Activated B cell treated with CpG ODN at 0.5 μM for 24 hours (primary cell): ENCODE data around the gene TSPAN9. TPM values are rescaled to one million over a fixed set of nuclear protein-coding genes. Genes with fewer than 3 reads are reported as not detected.

ENCODE experiments used
- ATAC-seq: fragments of 200-7000 bp; cut with Tn5 transposase; one replicate; pipeline ENCODE4 v1.10.0; 2021; ENCODE audit warnings: low read depth, mild to moderate bottlenecking, moderate library complexity
- CTCF ChIA-PET: fragments of 350-600 bp; sonication (Branson Sonifier 250); formaldehyde crosslinking; loops from one replicate; lab custom pipeline; 2021; ENCODE audit warnings: antibody characterized with exemption; lab: Charles Lee
- POLR2A ChIA-PET: fragments of 350-600 bp; sonication (Branson Sonifier 250); formaldehyde crosslinking; loops from one replicate; lab custom pipeline; 2021; ENCODE audit warnings: antibody characterized with exemption; lab: Charles Lee
- DNase-seq: peaks from one replicate; pipeline ENCODE4 v3.0.0; 2022
- H3K27ac Mint-ChIP-seq: one replicate; pipeline ENCODE4 v1.8.0; 2020; ENCODE audit warnings: mixed read lengths
- H3K27me3 Mint-ChIP-seq: one replicate; pipeline ENCODE4 v1.8.0; 2021; ENCODE audit warnings: mixed read lengths
- H3K36me3 Mint-ChIP-seq: one replicate; pipeline ENCODE4 v1.8.0; 2021; ENCODE audit warnings: low read depth, mixed read lengths
- H3K4me1 Mint-ChIP-seq: one replicate; pipeline ENCODE4 v1.8.0; 2021; ENCODE audit warnings: mixed read lengths
- H3K4me3 Mint-ChIP-seq: one replicate; pipeline ENCODE4 v1.8.0; 2020; ENCODE audit warnings: mild to moderate bottlenecking, mixed read lengths
- H3K9me3 Mint-ChIP-seq: one replicate; pipeline ENCODE4 v1.8.0; 2020; ENCODE audit warnings: mixed read lengths
- intact Hi-C: fragments of 100-400 bp; cut with micrococcal nuclease; formaldehyde crosslinking; loops from one replicate; pipeline ENCODE4 v1.15.1; 2024
- total RNA-seq: library from RNA; stranded (reverse); gene quantifications from 2 replicates; pipeline ENCODE4 v1.2.3, GENCODE V29; 2022
- TF ChIP-seq, protein P1 (sequence below): fragments of 200-600 bp; IDR thresholded peaks from one replicate; pipeline ENCODE4 v1.8.0; 2022; ENCODE audit warnings: antibody characterized with exemption, mild to moderate bottlenecking

Gene TSPAN9
- total RNA-seq, 1 donor from 2014 or later: 0.20 TPM

DNA sequence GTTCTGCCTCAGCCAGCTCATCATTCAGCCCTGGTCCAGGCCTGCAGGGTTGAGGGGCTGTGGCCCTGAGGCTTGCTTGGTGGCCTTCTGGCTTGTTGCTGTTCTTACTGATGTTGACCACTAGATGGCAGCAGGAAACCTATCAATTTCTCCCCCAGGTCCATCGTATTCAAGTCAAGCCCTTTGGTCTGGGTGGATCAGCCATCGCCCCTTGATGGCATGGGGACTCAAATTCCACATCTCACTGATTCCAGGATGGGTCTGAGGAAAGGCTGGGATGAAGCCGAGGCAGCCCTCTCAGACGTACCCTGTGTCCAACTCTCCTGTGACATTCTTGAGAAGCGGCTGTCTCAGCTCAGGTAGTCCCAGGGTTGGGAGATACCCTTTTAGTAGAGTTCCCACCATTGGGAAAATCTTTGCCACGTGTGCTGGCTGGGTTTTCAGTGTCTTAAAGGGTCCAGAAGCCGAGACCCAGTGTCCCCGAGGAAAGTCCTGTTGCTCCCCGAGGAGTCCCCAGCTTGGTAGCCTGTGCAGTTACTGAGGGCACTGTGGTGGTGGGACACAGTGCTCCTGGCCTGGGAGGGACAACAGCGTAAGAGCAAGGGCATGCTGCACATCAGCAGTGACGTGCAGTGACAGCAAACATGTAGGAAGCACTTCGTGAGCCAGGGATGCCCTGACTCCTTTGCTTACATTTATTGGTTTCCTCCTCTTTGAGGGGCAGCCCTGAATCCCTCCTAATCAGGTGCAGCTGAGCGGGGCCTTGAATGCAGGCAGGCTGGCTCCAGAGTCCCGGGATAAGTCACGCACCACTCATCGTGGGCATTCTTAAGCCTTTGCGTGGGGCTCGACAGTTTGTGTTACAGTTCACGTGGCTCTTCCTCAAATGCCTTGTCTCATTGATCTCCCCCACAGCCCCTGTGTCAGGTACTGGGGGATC, 58.6 kb downstream of the TSPAN9 start:
- no peaks in the 10 kb centered on the region for H3K9me3 Mint-ChIP-seq
- H3K4me1 Mint-ChIP-seq: no peaks in the 10 kb centered on the region
- no peaks in the 10 kb centered on the region for H3K36me3 Mint-ChIP-seq
- TF ChIP-seq, protein P1, sequence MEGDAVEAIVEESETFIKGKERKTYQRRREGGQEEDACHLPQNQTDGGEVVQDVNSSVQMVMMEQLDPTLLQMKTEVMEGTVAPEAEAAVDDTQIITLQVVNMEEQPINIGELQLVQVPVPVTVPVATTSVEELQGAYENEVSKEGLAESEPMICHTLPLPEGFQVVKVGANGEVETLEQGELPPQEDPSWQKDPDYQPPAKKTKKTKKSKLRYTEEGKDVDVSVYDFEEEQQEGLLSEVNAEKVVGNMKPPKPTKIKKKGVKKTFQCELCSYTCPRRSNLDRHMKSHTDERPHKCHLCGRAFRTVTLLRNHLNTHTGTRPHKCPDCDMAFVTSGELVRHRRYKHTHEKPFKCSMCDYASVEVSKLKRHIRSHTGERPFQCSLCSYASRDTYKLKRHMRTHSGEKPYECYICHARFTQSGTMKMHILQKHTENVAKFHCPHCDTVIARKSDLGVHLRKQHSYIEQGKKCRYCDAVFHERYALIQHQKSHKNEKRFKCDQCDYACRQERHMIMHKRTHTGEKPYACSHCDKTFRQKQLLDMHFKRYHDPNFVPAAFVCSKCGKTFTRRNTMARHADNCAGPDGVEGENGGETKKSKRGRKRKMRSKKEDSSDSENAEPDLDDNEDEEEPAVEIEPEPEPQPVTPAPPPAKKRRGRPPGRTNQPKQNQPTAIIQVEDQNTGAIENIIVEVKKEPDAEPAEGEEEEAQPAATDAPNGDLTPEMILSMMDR: peak; percentile 74
- ChIA-PET POLR2A (no interaction called here), CTCF (interaction anchor here (0.6 to 7.6 kb wide), 5 partner anchors 12 to 143 kb away, joined by 3 to 82 read pairs (median 4); no protein-coding TSS in a partner anchor)
- no peak for DNase-seq
- peaks cover 46% of the 10 kb centered on the region for H3K27me3 Mint-ChIP-seq
- intact Hi-C loops: loop anchor here (1.0 to 5.0 kb wide), 4 partner anchors 63 to 669 kb away; no protein-coding TSS in a partner anchor
- H3K27ac Mint-ChIP-seq: no peak overlapping the region
- no peak overlapping the region for H3K4me3 Mint-ChIP-seq
- ATAC-seq: peak; percentile 66

GRCh38 chr12:3136641-3137267, 59.6 kb downstream of the TSPAN9 start:
- DNase-seq: no peak
- no peak for ATAC-seq
- H3K4me1 Mint-ChIP-seq: no peaks in the 10 kb centered on the region
- intact Hi-C loops: loop anchor here (5.0 kb wide), 1 partner anchor 64 kb away; no protein-coding TSS in a partner anchor
- H3K9me3 Mint-ChIP-seq: no peaks in the 10 kb centered on the region
- peaks cover 41% of the 10 kb centered on the region for H3K27me3 Mint-ChIP-seq
- CTCF ChIA-PET: interaction anchor here (1.8 to 7.6 kb wide), 2 partner anchors 139 to 142 kb away, joined by 5 to 82 read pairs; no protein-coding TSS in a partner anchor
- no peak overlapping the region for H3K27ac Mint-ChIP-seq
- no peaks in the 10 kb centered on the region for H3K36me3 Mint-ChIP-seq
- no peak overlapping the region for H3K4me3 Mint-ChIP-seq
- POLR2A ChIA-PET: no interaction called here
- TF ChIP-seq, protein P1: no peak

DNA sequence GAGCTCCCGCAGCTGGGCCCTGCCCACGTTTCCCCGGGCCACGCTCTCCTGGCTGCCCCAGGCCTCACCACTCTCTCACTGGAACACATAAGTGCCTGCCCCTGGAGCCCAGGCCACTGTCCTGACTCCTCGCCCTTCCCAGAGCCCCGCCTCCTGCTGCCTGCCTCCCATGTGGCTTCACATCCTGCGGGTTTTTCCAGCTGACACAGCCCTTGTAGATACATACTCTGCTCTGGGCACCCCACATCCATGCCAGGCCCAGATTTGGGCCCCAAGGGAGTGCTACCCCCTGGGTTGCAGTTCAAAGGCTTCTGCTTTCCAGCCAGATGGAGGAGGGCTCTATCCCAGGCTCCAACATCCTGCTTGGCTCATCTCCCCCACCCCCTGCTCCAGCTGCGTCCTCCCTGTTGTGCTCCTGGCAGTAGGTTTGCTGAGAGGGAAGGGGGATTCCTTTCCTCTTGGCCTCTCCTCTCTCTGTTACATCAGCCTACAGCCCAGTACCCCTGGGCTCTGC, 60.1 kb downstream of the TSPAN9 start:
- CTCF ChIA-PET: interaction anchor here (7.6 kb wide), 1 partner anchor 138 kb away, joined by 82 read pairs; no protein-coding TSS in a partner anchor
- H3K4me1 Mint-ChIP-seq: no peaks in the 10 kb centered on the region
- intact Hi-C loops: loop anchor here (5.0 kb wide), 1 partner anchor 65 kb away; no protein-coding TSS in a partner anchor
- H3K4me3 Mint-ChIP-seq: no peak overlapping the region
- POLR2A ChIA-PET: no interaction called here
- peaks cover 37% of the 10 kb centered on the region for H3K27me3 Mint-ChIP-seq
- TF ChIP-seq, protein P1: no peak
- H3K36me3 Mint-ChIP-seq: no peaks in the 10 kb centered on the region
- H3K27ac Mint-ChIP-seq: no peak overlapping the region
- ATAC-seq (no peak), DNase-seq (no peak)
- H3K9me3 Mint-ChIP-seq: no peaks in the 10 kb centered on the region

DNA sequence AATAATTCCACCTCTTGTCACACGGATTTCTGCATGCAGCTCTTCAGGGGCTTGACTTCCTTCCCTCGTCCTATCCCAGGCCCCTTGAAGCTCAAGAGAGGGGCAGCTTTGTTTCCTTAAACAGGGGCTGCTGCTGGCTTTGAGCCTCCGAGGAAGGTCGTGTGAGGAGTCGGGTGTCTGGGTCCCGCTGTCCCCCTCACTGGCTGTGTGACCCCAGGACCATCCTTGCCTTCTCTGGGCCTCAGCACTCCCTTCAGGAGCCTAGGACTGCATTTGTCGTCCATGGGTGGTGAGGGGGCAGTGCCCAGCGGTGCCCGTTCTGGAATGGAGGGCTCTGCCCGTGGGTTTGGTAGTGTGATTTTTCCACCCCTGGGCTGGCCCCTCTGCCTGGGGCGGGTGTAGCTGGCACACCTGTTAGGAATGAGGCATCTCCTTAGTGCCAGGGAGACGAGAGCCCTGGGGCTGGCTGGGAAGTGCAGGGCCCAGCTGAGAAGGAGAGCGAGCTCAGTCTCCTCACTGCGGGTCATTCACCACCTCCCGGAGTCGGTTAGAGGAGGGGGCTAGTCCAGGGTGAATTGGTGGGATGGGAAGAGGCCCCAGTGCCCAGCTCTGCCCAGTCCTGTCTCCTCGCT, 60.8 kb downstream of the TSPAN9 start:
- H3K36me3 Mint-ChIP-seq: no peaks in the 10 kb centered on the region
- ATAC-seq (no peak), DNase-seq (no peak)
- TF ChIP-seq, protein P1: no peak
- H3K27me3 Mint-ChIP-seq: peaks cover 32% of the 10 kb centered on the region
- ChIA-PET CTCF (interaction anchor here (7.6 kb wide), 1 partner anchor 137 kb away, joined by 82 read pairs; no protein-coding TSS in a partner anchor), POLR2A (no interaction called here)
- intact Hi-C loops: loop anchor here (5.0 kb wide), 1 partner anchor 66 kb away; no protein-coding TSS in a partner anchor
- no peak overlapping the region for H3K4me3 Mint-ChIP-seq
- no peaks in the 10 kb centered on the region for H3K4me1 Mint-ChIP-seq
- H3K9me3 Mint-ChIP-seq: no peaks in the 10 kb centered on the region
- no peak overlapping the region for H3K27ac Mint-ChIP-seq
